Retina (tissue), 1 donor: ENCODE data around the gene GABBR2.
A peak's percentile ranks its signal among the peaks of the same experiment; 100 is the strongest.
"Not testable (repeated sequence)": the region's sequence is repeated elsewhere in the genome, so short reads cannot be mapped to it uniquely, and the experiment has no call there.

Experiments used
- DNase-seq: peaks from one replicate; pipeline ENCODE4 v3.0.0-alpha.2; 2016

GABBR2 gene

DNA sequence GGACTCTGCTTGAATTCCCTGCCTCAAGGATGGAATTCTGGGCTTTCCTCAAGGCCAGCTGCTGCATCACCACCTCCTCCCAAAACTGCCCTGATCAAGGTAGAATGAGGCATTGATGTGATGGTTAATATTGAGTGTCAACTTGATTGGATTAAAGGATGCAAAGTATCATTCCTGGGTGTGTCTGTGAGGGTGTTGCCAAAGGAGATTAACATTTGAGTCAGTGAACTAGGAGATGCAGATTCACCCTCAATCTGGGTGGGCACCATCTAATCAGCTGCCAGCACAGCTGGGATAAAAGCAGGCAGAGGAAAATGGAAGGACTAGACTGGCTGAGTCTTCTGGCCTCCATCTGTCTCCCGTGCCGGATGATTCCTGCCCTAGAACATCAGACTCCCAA, 23.9 kb downstream of the GABBR2 start:
- not testable (repeated sequence) for DNase-seq

- no peak for DNase-seq
Observed at GRCh38 chr9:98678244-98678842, 30.4 kb downstream of the GABBR2 start.

- no peak for DNase-seq
Observed at GRCh38 chr9:98673681-98674080, 35.1 kb downstream of the GABBR2 start.

- no peak for DNase-seq
Observed at GRCh38 chr9:98667005-98667640, 41.6 kb downstream of the GABBR2 start.

GRCh38 chr9:98665501-98665900, 43.2 kb downstream of the GABBR2 start:
- no peak for DNase-seq

DNA sequence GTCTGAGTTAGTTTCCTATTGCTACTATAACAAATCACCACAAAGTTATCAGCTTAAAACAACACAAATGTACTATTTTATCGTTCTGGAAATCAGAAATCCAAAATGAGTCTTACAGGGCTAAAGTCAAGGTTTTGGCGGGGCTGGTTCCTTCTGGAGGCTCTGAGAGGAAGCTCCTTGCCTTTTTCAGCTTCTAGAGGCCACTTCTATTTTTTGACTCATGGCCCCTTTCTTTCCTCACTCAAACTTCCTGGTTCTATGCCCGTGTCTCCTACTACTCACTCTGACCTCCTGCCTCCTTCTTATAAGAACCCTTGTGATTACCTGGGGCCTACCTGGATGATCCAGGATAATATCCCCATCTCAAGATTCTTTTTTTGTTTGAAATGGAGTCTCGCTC, 48.2 kb downstream of the GABBR2 start:
- no peak for DNase-seq

DNA sequence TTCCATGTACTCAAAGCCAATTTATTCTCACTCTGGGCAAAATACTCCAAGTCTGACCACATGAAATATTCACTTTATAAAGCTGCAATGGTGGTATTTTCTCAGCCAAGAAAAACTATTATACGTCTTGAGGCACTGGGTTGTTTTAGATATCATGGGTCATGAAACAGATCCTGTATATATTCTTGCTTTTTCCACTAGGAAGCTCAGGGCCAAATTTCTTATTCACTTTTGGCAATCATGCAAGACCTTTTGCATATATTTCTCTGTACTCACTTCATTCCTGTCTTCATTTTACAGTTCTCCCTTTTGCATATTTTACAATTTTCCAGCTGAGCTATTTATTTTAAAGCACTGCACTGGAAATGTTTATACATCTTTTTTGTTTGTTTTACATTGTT, 49.8 kb downstream of the GABBR2 start:
- no peak for DNase-seq

- no peak for DNase-seq
Observed at GRCh38 chr9:98657897-98658296, 50.8 kb downstream of the GABBR2 start.

DNA sequence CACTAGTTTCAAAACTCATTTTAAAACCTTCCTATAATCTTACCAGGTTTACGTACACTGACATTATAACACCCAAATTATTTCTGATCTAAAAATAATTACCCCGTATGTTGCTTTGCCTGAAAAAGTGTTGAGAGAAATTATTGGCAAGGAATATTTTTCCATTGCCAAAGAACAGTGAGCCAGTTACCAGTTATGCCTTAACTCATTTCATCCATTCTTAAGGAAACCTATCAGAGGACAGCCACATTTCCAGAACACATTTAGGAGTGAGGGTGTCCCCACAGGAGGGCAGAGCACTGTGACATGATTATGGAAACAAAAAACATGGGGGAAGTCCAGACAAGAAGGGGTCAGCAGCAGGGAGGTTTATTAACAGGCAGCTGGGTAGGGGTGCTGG, 52.2 kb downstream of the GABBR2 start:
- no peak for DNase-seq

DNA sequence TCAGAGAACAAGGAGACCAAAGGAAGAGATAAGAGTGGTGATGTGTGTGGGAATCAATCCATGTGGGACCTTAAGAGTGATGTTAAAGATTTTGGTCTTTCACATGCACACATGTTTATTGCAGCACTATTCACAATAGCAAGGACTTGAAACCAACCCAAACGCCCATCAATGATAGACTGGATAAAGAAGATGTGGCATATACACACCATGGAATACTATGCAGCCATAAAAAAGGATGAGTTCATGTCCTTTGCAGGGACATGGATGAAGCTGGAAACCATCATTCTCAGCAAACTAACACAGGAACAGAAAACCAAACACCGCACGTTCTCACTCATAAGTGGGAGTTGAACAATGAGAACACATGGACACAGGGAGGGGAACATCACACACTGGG, 53.3 kb downstream of the GABBR2 start:
- not testable (repeated sequence) for DNase-seq

GRCh38 chr9:98654247-98654646, 54.5 kb downstream of the GABBR2 start:
- no peak for DNase-seq

GRCh38 chr9:98652741-98653140, 56.0 kb downstream of the GABBR2 start:
- no peak for DNase-seq

- no peak for DNase-seq
Observed at GRCh38 chr9:98652302-98652701, 56.4 kb downstream of the GABBR2 start.

- DNase-seq, result no peak
Observed at GRCh38 chr9:98647236-98647635, 61.5 kb downstream of the GABBR2 start.

- DNase-seq, result no peak
Observed at GRCh38 chr9:98644011-98644410, 64.7 kb downstream of the GABBR2 start.

DNA sequence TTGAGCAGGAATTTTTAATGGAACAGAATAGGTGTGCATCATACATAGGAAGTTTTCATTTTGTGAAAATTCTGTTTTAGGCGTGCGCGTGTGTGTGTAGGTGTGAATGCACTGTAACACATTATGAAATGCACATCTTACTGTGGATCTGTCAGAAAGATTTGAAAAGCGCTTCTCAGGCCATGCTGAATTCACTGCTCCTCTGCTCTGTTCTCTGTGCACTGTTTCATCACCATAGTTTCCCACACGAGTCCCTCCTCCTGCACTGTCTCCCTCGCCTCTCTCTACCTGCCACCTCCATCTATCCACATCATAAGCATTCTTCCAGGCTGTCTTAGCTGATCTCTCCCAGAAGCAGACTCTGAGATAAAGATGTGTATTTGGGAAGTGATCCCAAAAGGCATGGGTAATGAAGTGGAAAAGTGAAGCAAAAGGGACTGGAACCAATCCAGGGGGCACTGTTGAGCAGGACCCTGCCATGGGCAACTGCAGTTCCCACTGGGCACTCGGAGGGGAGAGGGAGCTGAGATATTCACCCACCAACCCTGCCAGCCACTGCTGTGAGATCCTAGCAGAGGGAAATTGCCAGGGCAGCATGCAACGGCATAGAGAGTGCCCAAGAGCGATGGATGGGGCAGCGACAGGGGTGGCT, 65.9 kb downstream of the GABBR2 start:
- no peak for DNase-seq

- DNase-seq, result no peak
Observed at GRCh38 chr9:98641695-98642094, 67.0 kb downstream of the GABBR2 start.

GRCh38 chr9:98640394-98640793, 68.3 kb downstream of the GABBR2 start:
- no peak for DNase-seq

DNA sequence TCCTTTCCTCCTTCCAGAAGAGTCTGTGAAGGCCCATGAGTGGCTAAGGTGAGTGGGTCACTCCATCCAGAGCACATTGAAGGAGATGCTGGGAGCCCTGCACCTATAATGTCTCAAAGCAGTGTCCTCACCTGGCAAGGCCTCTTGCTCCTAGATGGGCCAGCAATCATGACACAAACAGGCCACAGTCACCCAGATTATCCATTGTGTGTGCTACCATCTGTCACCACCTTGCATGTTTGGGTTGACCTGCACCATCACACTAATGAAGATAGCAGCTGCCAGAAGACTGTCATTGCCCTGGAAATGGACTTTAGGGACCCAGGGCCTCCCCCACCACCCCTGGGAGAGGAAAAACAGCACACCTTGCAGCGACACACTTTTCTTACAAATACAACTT, 69.6 kb downstream of the GABBR2 start:
- no peak for DNase-seq

- DNase-seq, result no peak
Observed at GRCh38 chr9:98637381-98637780, 71.4 kb downstream of the GABBR2 start.

- no peak for DNase-seq
Observed at GRCh38 chr9:98635374-98635773, 73.4 kb downstream of the GABBR2 start.

DNA sequence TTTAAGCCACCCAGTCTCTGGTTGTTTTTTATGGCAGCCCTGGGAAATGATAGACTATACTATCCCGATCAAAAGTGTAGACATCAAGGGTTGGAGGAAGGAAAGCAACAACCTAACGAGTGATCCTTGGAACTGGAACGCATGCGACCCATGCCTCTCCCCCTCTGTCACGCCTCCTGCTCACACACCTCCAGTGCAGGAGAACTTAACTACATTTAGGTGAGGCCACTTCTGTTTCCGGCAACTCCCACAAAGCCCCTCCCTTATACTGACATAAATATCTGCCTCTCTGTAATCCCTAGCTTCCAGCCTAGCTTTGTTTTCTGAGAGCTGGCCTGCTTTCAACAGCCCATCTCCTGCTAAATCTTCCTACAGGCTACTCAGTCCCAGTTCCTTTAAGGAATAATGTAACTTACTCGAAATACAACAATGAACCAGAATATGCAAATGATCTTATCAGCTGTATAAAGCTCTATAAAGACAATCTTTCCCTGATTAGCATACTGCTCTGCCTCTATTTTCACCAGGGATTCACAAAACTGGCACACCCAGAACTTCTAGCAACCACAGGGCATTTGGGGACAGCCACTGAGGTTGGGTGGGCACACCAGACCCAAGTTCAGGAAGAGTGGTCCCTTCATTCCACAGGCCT, 73.9 kb downstream of the GABBR2 start:
- no peak for DNase-seq

- DNase-seq, result no peak
Observed at GRCh38 chr9:98632839-98633238, 75.9 kb downstream of the GABBR2 start.

GRCh38 chr9:98627296-98627695, 81.4 kb downstream of the GABBR2 start:
- DNase-seq, result peak; percentile 63
